ENCODE results near the gene ATXN7L1.

The ATXN7L1 gene

DNA sequence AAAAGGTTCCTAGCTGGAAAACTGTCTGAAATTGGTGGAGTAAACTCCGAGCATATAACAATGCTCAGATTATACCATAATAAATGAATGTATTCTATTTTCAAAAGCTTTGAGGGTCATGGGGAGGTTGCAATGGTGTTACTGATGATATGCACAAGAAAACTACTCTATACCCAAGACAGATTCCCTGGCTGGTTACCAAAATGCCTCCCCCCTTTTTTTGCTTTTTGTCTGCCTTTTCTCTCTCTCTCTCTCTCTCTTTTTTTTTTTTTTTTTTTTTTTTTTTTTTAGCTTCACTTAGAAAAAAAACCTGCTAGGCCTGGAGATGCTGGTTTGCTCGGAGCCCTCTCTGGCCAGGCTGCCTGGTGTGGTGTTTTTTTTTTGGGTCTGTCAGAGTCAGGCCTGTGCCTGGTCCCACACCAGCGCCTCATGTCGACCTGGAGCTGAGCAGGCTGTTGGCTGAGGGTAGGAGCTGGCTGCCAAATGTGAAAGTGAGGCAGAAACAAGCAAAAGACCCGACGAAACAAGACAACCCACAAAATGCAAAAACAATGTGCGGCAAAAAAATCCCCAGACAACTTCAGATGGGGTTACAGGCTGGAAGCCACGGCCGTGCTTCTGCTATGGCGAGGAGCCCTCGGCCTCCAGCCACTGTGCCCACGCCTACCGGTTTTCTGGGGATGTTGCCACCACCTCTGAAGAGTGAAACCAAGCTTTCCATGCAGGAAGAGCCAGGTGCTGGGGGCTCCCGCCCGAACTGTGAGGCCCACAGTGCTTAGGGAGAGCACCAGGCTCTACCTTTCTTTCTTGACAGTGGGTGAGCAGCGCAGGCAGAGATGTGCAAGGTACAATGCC, 235.2 kb downstream of the ATXN7L1 start:
- no peak for DNase-seq

DNA sequence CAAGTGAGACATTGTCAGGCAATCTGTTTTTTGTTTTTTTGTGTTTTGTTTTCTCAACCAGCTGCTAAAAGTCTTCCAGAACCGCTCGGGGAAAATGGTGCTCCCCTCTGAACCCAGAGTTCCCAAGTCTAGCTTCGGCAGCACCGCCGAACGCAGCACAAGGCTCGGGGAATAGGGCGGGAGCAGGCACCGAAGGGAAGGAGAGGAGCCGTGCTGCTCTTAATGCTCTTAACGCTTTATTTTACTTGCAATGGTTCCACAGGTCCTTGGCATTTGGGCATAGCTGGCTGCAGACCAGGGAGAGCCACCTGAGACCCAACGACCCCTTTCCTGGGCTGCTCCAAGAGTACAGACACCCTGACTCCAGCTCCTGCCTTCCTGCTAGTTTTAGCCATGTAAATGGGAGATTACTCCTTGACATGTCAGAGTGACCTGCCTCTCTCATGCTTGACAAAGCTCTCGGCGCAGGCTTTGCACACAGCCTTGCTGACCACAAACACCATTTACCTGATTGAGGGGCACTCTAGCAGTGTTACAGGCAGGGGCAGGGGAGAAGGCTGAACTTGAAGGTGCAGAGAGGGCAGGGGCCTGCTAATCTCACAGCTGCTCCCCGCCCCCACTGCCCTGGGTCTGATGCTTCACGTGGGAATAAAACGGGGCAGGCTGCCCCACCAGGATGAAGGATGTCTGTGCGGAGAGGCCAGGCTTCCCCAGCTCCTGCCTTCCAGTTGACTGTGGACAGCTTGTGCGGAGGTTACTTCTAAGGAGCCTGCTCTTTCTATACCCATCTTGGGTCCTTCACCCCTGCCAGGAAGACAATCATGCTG, 236.5 kb downstream of the ATXN7L1 start:
- DNase-seq: no peak

DNA sequence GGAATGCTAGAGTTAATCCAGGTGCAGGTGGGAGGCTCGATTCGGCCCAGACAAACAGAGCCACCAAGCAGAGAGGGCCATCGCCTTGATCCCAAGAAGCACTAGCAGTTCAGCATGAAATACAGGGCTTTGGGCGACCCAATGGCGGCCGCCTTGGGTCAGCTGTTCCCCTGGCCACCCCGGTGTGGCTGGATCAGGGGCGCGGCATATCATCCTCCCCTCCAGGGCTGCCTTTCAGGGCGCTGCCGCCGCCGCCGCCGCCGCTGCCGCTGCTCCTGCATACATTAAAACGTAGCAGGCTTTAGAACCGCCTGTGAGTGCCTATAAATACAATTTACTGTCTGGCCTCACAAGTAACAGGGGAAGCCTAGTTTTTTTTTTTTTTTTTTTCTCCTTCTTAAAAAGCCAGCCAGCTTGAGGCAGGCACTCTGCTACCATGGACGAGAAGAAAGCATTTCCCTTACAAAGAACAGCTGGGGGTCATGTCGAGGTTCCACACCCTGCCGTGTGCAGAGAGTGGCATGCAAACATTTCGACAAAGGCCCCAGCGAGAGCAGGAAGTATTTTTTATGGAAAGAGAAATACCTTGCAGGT, 237.4 kb downstream of the ATXN7L1 start:
- DNase-seq: no peak

DNA sequence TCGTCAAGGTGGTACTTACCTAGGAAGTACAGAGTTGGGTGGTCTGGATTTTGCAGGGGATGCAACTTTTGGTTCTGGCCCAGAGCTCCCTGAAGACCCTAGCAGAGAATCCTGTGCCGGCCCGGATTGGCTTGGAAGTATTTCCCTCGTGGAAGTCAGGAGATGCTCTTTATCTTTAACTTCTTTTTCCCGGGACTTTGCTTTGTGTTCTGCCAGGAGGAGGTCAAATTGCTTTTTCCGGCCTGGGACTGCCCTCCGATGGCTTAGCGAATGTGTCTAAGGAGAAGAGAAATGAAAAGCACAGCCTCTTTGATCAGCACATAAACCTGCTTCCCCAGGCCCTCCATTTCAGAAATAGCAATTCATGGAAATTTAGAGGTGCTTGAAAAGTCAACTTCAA, 238.1 kb downstream of the ATXN7L1 start:
- DNase-seq: no peak

DNA sequence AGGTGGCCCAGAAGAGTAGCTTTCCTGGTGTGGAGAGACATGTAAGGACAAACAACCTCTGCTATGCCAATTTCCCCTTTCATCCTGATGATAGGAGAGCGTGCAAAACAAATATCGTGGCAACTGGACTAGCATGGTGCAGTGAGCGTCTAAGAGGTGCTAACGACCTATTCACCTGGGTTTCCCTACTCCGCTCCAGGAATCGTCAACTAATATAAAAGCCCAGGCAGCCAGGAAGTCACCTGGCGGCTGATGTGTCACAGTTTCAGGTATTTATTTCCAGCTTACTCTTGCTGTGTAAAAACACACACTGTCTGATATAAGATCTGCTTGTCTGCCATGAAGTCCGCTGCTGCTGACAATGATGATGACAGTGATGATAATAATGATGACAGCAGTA, 238.6 kb downstream of the ATXN7L1 start:
- DNase-seq: no peak

DNA sequence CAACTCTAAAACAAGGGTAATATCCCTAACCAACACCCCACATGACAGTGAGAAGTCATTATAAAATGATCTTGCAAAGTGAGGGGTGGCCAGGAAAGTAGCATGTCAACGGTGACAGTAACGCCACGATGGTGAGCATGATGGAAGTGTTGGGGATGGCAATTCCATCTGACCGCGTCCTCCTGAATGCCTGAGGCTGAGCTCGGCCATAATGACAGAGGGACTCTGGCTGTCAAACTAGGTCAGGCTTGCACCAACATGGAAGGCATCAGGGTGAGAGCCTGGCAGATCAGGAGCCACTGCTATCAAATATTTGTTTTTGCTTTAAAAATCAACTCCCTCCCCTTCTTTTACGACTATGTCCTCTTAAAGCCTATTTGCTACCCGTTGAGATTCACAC, 239.4 kb downstream of the ATXN7L1 start:
- DNase-seq: no peak

DNA sequence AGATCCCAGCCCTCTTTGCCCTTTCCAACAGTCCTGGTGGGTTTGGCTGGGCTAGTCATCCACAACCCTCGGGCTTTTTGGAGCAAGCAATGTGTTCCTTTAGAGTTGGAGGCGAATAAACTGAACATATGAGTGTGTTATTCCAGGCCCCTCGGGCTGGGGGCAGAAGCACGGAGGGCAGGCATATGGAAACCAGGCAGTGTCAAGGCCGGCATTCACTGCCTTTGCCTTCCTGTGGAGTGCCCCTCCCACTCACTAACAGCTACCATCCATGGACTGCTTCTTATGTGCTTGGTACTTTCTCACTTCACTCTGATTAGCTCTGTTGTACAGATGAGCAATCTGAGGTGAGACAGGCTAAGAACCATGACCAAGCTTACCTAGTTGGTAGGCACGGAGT, 241.2 kb downstream of the ATXN7L1 start:
- no peak for DNase-seq

DNA sequence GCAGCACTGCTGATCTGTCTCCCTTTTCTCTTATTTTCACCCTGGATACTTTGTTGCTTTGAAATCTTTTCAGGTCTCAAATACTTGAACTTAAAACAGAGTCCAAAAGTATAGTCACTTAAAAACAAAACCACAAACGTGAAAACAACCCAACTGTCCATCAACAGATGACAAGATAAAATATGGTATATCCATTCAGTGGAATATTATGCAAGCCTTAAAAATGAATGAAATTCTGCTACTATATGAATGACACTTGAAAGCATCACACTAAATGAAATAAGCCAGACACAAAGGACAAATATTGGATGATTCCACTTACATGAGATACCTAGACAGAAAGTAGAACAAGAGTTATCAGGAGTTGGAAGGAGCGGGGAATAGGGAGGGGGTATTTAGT, 250.4 kb downstream of the ATXN7L1 start:
- no peak for DNase-seq

DNA sequence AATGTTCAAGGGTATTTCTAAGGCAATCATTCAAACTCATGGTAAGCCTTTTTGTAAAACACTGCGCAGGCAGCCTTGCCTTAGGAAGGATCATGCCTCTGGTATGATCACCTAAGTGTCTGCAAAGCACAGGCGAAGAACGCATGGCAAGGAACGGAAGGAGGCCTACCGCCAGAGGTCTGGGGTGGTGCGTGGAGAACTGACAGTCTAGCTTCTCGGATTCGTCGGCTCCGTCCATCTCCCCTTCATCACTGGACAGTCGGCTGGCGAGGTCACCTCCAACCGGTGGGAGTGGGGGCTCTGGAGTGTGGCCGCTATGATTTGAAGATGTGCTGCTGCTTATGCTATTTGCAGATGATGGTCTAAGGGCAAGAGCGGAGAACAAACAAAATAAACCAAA, 252.5 kb downstream of the ATXN7L1 start:
- no peak for DNase-seq

DNA sequence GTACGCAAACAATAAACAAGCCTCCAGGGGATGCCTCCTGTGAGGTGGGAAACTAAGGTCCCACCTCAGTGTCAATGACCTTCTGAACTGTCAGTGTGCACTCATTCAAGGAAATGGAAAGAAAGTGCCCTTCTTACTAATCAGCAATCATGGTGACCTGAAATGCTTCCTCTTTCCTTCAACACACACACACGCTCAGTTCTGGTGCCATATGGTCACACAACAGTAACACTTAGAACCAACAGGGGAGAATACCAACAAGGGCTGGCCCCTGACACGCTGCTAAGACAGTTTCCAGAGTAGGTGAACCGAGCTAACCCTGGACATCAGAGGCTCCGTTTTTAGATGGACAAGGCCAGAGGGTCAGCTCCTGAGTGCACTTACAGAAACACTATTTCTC, 253.0 kb downstream of the ATXN7L1 start:
- no peak for DNase-seq

DNA sequence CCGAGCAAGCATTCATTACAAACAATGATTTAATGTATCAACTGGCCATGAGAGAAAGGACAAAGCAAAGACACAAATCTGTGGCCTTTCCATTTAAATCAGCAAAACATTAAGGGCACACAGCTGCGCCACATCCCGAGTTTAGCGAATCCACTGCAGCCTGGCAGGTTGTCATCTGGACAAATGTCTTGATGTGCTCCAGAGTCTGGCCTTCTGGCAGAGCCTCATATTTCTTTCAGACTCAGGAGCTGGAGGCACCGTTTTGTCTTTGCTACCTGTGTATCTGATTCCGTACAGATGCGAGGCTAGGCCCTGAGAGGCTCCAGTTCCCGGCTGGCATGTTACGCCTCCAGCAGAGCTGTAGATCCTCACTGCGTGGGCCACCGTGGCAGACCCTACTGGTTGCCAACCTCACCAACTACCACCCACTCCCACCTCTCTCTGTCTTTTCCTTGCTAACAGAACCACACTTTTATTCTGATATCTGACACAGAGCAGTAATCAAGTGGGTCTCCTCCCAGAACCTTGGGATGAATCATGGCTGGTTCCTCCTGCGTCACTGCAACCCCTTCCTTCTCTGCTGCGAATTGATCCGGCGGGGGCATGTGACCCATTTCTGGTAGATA, 254.2 kb downstream of the ATXN7L1 start:
- no peak for DNase-seq

DNA sequence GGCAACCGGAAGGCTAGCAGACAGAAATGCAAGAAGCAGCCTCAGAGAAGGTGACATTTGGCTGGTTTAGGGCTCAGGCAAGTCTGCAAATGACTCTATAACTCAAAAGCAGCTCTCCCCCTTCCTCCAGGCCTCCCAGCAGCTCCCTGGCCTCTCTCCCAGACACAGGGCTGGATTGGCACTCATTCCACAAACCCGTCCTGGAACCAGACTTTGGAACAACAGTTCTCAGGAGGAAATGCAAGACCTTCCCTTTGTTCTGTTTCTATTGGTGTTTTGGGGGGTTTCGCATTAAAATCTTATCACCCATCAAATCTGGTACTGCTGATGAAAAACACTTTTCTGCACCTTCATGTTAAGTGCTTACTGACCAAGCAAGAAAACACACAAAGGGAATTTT, 254.8 kb downstream of the ATXN7L1 start:
- peak; percentile 23 for DNase-seq

DNA sequence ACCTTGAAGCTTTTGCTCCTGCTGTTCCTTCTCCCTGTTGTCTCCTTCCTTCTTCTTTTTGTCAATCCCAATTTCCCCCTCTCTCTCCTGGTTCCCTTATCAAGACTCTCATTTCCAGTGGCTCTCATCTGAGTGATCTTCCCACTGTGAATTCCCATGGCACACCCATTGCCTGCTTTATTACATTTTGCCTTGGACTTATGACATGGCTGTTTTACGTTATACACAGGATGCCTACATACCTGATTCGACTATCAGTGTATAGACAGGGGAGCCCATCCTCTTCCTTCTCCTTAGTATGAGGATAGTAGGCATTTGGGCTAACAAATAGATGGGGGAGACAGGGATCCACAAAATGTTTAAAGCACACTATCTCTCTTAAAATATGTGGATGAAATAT, 255.2 kb downstream of the ATXN7L1 start:
- no peak for DNase-seq

DNA sequence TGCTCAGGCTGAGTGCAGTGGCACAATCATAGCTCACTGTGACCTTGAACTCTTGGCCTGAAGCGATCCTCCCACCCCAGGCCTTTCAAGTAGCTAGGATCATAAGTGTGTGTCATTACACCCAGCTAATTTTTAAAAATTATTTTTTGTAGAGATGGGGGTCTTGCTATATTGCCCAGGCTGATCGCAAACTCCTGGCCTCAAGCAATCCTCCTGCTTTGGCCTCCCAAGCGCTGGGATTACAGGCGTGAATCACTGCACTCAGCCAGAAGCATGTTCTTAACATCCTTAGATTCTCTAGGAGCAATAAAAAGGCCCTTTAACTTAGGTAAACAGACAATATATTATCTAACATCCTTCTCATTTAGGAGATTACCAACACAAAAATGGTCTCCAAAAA, 256.8 kb downstream of the ATXN7L1 start:
- DNase-seq: no peak

DNA sequence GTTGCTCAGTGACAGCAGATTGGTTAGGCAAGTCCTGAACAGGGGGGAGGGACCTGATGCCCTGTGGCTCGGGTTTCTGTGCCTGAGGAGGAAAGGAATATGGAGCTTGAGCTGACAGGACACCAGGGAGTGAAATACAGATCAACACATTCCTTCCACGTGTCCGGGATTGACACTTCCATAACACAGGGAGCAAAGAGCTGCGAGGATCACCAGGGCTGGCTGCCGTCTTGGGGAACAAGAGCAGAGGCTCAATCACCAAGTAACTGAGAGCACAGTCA, 258.4 kb downstream of the ATXN7L1 start:
- no peak for DNase-seq

DNA sequence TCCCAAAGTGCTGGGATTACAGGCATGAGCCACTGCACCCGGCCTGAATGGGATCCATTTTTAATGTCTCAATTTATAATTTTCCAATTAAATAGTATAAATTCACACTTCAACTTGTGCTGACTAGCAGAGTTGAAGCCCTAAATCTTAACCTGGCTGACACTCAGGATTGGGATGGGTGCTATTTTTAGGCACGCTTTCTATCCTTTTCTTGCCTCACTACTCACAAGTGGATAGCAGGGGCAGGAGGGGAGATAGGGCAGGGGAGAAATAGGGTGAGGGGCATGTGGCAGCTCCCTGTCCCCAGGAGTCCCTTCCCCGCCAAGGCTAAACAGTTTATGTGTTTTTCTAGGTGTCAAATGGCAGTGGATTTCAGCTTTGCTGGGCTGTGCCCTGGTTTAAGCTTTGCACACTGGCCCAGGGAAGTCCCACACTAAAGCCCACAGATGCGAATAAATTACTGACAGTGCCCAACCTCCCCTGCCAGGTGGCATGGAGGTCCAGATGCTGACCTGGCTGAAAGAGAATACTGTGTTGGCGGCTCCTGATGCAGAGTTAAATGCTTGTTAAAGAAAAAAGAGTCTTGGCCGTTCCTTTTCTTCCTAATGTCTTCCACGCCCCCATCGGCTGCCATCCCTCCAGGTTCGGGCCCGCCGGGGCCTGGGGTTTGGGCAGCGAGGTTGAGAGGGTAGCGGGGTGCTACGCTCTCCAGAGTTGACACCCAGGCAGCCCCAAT, 259.0 kb downstream of the ATXN7L1 start:
- DNase-seq: no peak

DNA sequence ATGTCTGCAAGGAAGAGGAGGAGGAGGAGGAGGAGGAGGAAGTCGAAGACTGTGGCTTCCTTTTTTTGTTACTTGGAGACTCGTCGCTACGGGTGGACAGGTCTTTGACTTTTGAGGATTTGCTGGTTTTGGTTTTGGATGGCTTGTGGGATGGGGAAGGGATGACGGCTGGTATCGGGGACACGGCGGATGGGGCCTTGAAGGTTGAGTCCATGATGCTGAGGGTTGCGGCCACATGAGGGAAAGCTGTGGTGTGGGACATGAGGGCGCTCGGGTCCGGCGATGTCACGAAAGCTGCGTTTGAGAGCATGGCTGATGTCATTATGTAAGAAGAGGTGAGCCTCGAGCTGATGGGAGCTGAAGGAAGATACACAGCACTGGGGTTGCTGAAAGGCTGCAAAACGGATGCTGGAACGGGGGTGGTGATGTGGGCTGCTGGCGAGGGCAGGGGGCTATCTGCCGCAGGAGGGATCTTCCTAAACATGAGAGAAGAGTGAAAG, 262.0 kb downstream of the ATXN7L1 start:
- no peak for DNase-seq

DNA sequence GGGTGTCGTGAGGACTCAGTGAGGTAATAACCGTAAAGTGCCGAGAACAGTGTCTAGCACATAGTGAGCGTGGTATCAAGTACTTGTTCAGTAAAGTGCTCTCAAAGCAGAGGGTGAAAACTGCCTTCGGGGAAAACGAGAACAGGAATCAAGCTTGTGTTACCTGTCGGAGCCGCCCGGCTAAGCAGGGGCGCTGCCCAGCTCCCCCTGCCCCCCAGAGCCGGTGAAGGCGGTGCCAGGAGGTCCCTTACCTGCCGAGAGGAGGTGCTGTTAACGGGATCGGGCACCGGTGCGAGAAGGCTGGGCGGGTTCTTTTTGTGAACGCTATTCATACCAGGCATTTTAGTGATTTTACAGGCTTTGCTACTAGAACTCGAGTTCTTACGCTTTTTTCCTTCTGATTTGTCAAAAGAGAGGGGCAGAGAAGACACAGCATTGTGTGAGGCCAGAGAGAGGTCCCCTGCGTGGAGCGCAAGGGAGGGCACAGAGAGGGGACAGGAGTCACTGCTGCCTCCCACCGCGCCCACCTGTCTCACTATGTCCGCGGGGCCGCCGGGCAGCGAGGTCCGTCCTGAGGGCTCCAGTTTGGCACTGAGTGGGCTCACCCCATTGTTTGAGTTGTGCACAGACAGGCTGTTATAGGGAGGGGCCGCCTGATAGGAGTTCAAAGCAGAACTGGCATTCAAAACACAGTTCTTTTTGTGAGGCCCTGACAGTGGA, 262.6 kb downstream of the ATXN7L1 start:
- no peak for DNase-seq

DNA sequence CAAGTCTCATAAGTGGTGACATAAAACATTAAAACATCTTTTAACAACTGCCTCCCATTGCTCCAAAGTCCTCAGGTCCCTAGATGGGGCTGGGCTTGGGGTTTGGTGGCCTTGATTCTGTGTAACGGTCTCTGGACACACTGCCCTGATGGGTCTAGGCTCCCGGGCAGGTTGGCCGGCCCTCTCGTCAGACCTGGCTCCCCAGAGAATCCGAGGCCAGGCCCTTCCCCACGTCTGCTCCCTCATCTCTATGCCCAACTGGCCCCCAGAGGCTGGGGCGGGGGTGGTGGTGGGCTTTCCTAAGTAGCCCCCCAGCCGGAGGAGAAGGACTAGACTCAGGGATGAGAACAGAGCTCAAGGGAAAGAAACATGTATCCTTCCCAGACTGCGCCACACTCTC, 263.6 kb downstream of the ATXN7L1 start:
- no peak for DNase-seq

DNA sequence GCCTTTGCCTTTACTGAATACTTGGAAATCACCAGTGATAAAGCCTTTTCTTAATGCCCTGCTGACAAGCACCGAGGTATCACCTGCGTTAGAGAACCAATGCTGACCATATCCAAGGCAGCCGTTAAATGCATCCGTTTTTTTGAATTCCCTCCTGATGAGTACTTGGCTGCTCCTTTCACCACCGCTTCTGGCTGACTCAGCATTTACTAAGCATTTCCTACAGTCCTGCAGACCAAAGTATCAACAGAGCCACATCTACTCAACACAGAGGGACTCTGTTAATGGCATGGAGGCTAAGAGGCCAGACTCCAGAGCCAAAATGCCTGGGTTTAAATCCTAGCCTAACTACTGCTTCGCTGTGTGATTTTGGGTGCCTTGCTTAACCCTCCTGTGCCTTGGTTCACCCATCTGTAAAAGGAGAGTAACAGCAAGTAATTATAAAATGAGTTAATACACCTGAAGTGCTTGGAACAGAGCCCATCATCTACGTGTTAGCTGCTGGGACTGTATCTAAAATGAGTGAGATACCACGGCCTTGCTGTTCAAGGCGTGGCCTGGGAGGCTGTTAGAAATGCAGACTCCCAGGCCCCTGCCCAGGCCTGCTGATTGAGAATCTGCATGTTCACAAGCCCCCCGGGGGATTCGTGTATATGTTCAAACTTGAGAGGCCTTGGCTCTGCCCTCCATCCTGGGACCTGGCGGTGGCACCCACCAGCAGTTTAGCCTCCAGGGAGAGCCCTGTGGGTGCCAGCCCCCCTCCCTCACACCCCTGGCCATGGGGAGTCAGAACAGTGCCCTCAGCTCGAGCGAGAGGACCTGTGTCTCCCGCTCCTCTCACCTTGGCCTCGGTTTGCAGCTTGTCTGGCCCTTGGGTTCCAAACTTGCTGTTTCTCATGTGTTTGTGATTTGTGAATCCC, 264.3 kb downstream of the ATXN7L1 start:
- peak; percentile 10 for DNase-seq
